ENCODE measurements around the gene TMCC3. TPM values are rescaled to one million over a fixed set of nuclear protein-coding genes. Genes with fewer than 3 reads are reported as not detected.
"Not testable (repeated sequence)": the region's sequence is repeated elsewhere in the genome, so short reads cannot be mapped to it uniquely, and the experiment has no call there.

Gene TMCC3
- total RNA-seq, 1 donor from 2014 or later = 11.5 TPM

DNA sequence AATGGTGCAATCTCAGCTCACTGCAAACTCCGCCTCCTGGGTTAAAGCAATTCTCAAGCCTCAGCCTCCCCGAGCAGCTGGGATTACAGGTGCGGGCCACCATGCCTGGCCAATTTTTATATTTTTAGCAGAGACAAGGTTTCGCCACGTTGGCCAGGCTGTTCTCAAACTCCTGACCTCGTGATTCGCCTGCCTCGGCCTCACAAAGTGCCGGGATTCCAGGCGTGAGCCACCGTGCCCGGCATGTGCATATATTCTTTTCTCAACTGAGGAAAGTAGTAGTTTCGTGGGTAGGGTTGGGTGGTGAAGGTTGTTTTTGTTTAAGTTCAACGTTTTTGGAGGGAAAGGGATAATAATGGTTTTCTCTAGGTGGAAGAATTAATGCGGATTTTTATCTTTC is 96.5 kb downstream of the TMCC3 start:
- TF ChIP-seq POLR2A (IDR thresholded peaks at IDR 0.05) (no peak), POLR2AphosphoS5 (IDR thresholded peaks at IDR 0.05; ENCODE audit: insufficient read depth in 1 of 2, low read depth in 1 of 2) (no peak)
- TF ChIP-seq, protein P1, sequence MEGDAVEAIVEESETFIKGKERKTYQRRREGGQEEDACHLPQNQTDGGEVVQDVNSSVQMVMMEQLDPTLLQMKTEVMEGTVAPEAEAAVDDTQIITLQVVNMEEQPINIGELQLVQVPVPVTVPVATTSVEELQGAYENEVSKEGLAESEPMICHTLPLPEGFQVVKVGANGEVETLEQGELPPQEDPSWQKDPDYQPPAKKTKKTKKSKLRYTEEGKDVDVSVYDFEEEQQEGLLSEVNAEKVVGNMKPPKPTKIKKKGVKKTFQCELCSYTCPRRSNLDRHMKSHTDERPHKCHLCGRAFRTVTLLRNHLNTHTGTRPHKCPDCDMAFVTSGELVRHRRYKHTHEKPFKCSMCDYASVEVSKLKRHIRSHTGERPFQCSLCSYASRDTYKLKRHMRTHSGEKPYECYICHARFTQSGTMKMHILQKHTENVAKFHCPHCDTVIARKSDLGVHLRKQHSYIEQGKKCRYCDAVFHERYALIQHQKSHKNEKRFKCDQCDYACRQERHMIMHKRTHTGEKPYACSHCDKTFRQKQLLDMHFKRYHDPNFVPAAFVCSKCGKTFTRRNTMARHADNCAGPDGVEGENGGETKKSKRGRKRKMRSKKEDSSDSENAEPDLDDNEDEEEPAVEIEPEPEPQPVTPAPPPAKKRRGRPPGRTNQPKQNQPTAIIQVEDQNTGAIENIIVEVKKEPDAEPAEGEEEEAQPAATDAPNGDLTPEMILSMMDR (IDR thresholded peaks at IDR 0.05) = no peak
- H3K27me3 ChIP-seq = no peaks in the 10 kb centered on the region
- no peak overlapping the region for H3K4me3 ChIP-seq
- H3K36me3 ChIP-seq = no peaks in the 10 kb centered on the region
- no peak for DNase-seq (ENCODE audit: extremely low spot score in 2 of 2)
- peaks cover 8% of the 10 kb centered on the region for H3K4me1 ChIP-seq
- H3K9me3 ChIP-seq = no peaks in the 10 kb centered on the region
- no peak overlapping the region for H3K27ac ChIP-seq
- intact Hi-C loops (cut with DNase I) = no loop called here

DNA sequence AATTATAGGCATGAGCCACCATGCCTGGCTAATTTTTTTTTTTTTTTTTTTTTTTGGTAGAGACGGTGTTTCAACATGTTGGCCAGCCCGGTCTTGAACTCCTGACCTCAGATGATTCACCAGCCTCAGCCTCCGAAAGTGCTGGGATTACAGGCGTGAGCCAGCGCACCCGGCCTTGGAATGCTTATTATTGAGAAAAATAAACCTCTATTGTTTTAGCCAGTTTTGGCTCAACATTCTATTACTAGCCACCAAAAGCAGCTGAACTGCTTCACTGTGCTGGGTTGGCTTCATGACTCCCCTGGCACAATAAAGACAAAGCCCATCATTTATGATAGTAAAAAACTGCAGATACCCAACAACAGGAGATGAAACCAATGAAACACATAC is 97.2 kb downstream of the TMCC3 start:
- Histone ChIP-seq H3K4me1 (peaks cover 8% of the 10 kb centered on the region), H3K9me3 (no peaks in the 10 kb centered on the region), H3K4me3 (no peak overlapping the region), H3K27ac (no peak overlapping the region), H3K27me3 (no peaks in the 10 kb centered on the region), H3K36me3 (no peaks in the 10 kb centered on the region)
- no peak for DNase-seq (ENCODE audit: extremely low spot score in 2 of 2)
- intact Hi-C loops (cut with DNase I) = no loop called here
- TF ChIP-seq POLR2A (IDR thresholded peaks at IDR 0.05) (no peak), POLR2AphosphoS5 (IDR thresholded peaks at IDR 0.05; ENCODE audit: insufficient read depth in 1 of 2, low read depth in 1 of 2) (no peak)
- TF ChIP-seq, protein P1 (IDR thresholded peaks at IDR 0.05) = no peak

DNA sequence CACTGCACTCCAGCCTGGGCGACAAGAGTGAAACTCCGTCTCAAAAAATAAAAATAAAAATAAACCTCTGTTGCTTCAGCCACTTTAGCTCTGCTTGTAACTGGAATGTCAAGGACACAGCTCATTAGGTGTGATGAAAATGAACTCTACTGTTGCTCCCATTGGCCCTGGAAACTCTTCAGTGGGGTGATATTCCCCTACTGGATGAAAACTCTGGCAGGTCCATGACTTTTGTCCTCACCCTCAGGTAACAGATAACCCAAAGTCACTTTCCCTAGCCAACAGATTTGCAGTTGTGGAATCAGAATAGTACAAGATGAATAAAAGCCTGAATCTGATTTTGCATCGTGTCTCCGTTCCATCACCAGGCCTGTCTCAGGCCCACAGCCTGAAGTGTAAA is 98.5 kb downstream of the TMCC3 start:
- H3K4me3 ChIP-seq = no peak overlapping the region
- DNase-seq (ENCODE audit: extremely low spot score in 2 of 2) = no peak
- no peak for TF ChIP-seq POLR2AphosphoS5 (IDR thresholded peaks at IDR 0.05; ENCODE audit: insufficient read depth in 1 of 2, low read depth in 1 of 2)
- TF ChIP-seq POLR2A (IDR thresholded peaks at IDR 0.05) = no peak
- TF ChIP-seq, protein P1 (IDR thresholded peaks at IDR 0.05) = no peak
- no peaks in the 10 kb centered on the region for H3K27me3 ChIP-seq
- no peaks in the 10 kb centered on the region for H3K36me3 ChIP-seq
- H3K27ac ChIP-seq = no peak overlapping the region
- H3K4me1 ChIP-seq = peaks cover 8% of the 10 kb centered on the region
- no peaks in the 10 kb centered on the region for H3K9me3 ChIP-seq
- intact Hi-C loops (cut with DNase I) = no loop called here

DNA sequence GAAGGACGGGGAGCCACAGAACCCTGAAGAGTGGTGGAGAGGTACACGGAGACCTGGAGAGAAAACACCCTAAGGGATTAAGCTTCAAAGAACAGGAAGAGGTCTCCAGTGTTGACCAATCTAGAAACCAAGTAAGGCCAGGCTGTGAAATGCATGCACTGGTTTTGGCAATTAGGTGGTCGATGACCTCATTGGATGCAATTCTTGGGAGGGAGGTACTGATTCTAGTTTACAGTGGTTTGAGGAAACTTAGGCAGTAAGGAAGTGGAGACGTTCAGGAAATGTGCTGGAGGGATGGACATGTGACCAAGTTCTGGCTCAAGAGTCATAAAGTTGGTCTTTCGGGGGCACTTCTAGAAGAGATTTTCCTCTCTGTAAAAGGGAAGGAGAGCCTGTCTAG is 99.4 kb downstream of the TMCC3 start:
- H3K36me3 ChIP-seq = no peaks in the 10 kb centered on the region
- intact Hi-C loops (cut with DNase I) = no loop called here
- no peaks in the 10 kb centered on the region for H3K9me3 ChIP-seq
- TF ChIP-seq POLR2AphosphoS5 (IDR thresholded peaks at IDR 0.05; ENCODE audit: insufficient read depth in 1 of 2, low read depth in 1 of 2) (no peak), POLR2A (IDR thresholded peaks at IDR 0.05) (no peak)
- TF ChIP-seq, protein P1 (IDR thresholded peaks at IDR 0.05) = no peak
- H3K27me3 ChIP-seq = no peaks in the 10 kb centered on the region
- DNase-seq (ENCODE audit: extremely low spot score in 2 of 2) = no peak
- no peak overlapping the region for H3K27ac ChIP-seq
- no peak overlapping the region for H3K4me3 ChIP-seq
- peaks cover 8% of the 10 kb centered on the region for H3K4me1 ChIP-seq

DNA sequence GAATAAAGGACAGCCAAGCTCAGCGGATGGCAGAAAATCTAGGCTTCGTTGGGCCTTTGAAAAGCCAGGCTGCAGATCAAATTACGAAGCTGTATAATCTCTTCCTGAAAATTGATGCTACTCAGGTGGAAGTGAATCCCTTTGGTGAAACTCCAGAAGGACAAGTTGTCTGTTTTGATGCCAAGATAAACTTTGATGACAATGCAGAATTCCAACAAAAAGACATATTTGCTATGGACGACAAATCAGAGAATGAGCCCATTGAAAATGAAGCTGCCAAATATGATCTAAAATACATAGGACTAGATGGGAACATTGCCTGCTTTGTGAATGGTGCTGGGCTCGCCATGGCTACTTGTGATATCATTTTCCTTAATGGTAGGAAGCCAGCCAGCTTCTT is 101.5 kb downstream of the TMCC3 start:
- intact Hi-C loops (cut with DNase I); H3K9me3 ChIP-seq; H3K36me3 ChIP-seq; H3K4me1 ChIP-seq; H3K27ac ChIP-seq; H3K27me3 ChIP-seq; H3K4me3 ChIP-seq; DNase-seq (ENCODE audit: extremely low spot score in 2 of 2): not testable (repeated sequence)

Data from vagina (tissue), 2 donors.